NCI-H82 (cell line): ENCODE measurements around the gene UBD.

Source experiments
- DNase-seq: peaks from one replicate; lab custom pipeline; 2025; lab: John Stamatoyannopoulos, UW

UBD gene

DNA sequence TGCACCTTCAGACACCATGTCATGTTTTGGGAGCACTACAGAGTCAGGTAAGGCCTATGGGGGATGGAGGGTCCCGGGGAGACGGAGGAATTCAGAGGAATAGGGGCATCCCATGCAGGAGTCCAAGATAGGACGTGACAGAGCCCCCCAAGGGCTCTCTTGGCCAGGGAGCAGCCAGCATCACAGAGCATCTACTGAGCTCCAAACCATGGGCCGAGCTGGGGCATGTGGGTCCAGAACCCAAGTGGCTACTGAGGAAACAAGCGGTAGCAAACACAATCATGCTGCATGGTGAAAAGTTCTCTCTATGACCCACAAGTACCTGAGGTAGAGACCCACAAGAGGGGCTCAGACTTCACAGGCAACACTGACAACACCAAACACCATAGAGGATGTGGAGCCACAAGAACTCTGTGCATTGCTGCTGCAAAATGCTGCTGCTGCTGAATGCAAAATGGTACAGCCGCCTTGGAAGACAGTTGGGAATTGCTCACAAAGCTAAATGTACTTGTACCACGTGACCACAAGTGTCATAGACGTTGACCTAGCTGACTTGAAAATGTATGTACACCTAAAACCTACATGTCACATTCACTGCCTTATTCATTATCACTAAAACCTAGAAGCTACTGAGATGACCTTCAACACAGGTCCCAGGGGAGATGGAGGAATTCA lies 38.4 kb downstream of the UBD start:
- DNase-seq = peak; percentile 4

DNA sequence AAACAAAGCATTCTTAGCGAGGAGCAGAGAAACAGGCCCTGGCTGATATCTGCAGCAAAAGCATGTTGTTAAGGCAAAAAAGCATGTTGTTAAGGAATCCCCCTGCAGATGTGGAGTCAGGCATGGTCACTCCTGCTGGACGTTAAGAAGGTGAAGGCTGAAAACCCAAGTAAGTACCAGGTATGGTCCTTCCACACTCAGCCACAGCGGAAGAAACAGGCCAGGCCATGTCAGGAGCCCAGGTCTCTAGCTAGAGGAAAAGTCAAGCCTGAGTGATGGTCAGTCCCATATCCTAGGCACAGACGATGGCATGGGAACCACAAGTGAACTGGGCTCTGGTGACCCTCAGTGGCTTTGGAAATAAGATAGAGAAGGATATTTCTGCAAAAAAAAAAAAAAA lies 39.3 kb downstream of the UBD start:
- no peak for DNase-seq

DNA sequence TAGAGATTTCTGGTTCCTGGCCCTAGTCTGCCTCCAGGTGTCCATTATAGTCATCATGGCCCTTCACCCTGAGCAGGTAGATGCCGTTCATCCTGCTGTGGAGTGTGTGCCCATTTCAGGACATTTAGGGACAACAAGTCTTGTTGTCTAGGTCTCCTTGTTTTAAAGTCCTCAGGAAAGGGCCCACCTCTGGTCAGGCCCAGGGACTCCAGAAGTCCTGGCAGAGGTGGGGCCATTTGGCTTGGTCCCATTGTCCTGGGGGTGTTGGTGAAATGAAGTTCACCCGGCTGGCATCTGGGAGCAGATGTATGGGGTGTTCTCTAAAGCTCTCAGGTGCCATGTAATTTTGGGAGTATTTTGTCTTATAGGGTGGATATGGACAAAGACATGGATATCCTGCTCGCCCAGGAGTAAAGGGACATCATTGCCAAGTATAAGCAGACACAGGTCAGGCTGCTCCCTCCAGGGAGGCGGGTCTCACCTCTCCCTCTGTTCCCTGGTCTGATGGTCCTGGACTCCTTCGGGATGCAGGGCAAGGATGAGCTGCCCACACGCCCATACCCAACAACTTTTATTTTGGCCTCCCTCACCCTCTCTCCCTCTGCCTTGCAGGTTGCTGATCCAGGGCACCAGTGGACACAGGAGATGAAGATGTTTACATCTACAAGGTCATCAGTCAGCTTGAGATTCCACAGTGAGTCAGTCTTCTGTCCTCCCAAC lies 40.1 kb downstream of the UBD start:
- no peak for DNase-seq

DNA sequence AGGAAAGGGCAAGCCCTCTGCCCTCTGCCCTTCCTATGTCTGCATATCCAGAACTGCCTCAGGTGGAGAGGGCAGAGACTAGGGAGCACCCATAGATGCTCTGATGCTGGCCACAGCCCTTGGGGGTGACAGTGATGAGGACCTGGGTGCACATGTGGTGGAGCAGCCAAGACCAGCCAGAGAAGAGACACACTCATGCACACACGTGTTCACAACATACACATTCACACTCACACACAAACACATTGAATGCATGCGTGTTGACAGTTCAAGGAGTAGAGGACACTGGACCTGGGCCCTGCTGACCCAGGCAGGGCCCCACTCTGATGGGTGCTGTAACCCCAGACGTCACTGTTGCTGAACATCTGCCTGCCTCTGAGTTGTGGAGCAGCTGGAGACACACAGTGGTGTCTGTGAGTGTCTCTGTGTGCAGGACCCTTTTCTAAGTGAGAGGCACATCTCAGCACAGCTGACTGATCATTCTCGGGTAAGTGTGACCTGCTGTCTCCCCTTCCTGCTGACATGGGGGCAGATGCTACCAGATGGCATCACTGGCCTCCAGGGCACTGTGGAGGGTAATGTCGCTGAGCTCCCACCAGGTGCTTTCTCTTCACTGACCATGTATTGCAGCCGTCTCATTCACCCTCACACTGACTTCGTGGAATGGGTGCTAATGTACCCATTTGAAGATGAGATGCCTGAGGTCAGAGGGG lies 41.6 kb downstream of the UBD start:
- DNase-seq = no peak

DNA sequence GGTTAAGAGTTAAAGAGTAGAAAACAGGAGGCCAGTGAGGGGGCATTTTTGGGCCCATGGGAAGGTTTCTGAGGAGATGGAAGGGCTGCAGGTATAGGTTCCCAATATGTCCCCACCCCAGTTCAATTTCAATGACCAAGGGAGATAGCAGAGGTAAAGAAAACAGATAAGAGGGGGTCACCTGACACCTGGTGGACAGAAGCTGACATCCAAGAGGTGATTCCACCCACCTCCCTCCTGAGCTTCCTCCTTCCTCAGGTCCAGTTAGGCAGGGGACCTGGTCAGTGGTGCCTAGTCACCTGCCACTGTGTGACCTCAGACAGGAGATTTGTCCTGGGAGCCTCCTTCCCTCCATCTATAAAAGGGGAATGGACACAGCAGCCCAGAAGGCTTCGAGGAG lies 42.3 kb downstream of the UBD start:
- no peak for DNase-seq

DNA sequence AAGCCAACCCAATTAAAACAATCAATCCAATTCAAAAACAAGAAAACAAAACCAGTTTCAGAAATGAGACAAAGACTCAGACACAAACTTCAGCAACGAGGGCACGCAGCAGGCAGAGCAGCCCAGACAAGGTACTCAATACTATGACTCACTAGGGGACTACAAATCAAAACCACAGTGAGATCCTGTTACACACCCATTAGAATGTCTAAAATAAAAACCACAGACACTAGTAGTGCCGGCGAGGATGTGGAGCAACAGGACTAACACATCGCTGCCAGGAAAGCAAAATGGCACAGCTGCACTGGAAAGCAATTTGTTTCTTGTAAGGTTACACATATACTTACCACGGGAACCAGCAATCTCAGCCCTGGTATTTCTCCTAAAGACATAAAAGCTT lies 43.4 kb downstream of the UBD start:
- DNase-seq = no peak

DNA sequence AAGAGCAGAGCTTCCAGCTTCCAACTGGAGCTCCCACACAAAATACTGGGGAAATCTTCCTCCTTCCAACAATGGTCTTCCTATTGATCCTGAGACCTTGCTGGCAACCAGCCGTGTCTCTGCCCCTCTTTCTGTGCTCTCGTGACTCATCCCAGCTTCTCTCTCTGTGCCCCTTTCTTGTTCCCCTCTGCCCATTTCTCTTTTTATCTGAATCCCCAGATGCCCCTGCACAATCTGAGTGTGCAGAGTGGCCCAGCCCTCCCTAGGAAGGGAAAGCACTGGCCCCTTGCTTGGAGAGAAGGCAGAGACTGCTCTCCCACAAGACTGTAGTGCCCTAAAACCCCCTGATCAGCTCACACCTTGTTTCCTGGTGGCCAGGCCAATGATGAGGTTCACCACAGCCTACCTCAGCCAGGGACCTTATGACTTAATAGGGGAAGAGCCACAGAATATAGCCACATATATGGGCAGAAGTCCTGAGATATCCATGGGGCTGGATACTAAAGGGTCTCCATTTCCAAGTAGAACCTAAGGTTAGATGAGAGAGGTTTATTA lies 48.7 kb downstream of the UBD start:
- no peak for DNase-seq

DNA sequence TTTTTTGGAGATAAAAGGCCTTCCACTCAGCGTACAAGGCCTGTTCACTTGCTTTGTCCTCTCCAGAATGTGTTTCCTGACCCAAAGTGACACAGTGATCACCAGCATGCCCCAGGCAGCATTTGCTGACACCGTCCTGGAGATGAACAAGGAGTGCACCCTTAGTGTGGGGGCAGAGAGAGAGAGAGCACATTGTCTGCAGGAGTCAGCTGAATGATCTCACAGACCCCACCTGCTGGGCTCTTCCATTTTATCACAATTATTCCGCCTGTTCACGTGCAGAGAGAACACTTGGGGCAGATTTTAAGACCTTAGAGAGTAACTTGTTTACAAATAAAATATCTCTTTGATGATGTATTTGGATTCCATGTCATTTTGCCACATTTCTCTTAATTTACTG lies 49.3 kb downstream of the UBD start:
- peak; percentile 44 for DNase-seq

DNA sequence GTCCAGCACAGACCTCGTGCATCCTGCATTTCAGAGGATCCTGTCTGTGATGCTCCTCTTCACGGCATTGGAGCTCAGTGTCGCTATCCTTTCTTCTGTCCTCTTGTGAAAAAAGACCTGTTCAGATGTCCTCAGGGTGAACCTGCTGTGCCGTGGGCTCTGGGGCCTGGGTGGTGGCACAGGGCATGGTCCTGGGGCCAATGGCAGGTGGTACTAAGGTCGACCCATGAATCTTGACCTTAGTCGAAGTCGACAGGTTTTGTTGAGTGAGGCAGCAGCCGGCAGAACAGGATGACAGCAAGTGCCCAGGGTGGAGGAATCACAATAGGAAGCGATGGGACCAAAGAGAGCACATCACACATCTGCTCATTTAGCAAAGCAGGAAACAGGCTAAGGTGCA lies 49.8 kb downstream of the UBD start:
- no peak for DNase-seq

DNA sequence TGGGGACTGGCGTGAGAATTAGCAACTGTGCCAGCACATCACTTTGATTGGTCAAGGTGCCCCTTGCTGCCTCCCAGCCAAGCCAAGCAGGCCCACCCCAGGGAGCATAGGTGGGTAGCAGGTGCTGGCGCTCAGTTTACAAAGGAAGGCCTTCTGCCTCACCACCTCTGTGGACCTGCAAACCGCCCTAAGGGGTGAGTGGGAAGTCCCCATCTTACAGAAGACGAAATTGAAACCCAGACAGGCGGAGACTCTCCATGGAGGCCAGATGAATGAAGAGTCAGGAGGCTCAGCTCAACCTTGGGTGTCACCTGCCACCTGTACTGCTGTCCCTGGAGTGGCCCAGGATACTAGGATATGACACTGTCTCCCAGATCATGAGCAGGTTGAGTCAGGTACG lies 50.3 kb downstream of the UBD start:
- DNase-seq = no peak

DNA sequence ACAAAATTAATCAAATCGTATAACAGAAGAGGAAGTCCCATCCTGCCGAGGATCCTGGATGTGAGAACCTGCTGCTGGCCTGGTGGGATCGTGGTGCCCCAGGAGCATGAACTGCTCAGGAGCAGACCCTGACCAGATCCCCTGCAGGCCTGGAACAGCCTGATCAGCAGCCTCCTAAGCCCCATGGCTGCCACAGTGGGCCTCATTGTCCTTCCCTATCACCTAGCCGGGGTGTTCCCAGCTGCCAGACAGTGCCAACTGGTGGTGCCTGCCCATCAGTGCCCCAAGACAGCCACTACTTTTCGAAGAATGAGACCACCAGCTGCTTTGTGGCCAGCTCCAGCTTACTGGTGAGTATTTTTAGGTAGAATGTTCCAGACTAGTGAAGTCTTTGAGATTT lies 52.2 kb downstream of the UBD start:
- DNase-seq = no peak

DNA sequence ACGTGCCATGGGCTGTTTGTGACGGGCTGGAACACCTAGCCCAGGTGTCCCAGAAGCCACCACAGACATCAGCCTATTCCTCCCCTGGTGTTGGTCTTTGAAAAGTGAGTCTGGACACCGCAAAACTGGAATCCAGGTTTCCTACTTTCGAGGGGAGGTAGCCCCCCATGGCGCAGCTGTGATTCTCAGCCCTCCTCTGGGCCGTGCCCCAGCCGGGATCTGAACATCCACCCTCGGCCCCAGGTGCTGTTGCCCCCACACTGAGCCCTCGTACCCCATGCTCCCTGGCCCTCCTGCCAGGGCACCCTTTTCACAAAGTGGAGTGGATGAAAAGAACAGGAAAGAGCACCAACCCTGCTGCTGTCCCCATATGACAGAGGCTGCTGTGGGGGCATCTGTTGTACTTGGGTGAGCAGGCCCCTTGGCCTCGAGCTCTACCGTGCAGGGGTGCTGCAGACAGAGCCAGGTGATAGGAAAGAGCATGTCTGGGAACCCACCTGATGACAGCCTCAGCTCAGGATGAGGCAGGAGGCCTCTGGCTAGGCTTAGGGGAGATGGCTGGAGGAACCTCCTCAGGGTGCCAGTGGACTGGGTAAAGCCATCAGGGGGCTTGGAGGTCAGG lies 53.0 kb downstream of the UBD start:
- no peak for DNase-seq

DNA sequence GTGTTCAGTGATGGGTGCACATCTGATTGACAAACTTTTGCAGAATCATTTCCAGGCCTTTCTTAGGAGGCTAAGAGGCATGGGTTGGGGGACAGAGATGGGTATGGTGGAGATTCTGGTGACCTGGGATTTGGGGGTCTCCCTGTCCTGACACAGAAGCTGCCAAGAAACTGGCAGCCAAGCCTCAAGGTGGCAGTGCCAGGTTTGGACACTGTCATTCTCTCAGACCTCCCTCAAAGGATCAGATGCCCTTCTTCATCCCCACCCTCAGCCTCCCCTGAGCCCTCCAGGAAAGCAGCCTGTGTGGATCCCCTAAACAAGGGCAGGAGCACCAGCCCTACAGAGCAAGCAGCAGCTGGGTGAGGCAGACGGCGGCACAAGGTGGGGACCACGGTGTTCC lies 53.7 kb downstream of the UBD start:
- DNase-seq = no peak
